ENCODE results near the gene KCNK3.

The KCNK3 gene

GRCh38 chr2:26712486-26713465 is 20.3 kb downstream of the KCNK3 start:
- DNase-seq (ENCODE audit: low read depth) = no peak

DNA sequence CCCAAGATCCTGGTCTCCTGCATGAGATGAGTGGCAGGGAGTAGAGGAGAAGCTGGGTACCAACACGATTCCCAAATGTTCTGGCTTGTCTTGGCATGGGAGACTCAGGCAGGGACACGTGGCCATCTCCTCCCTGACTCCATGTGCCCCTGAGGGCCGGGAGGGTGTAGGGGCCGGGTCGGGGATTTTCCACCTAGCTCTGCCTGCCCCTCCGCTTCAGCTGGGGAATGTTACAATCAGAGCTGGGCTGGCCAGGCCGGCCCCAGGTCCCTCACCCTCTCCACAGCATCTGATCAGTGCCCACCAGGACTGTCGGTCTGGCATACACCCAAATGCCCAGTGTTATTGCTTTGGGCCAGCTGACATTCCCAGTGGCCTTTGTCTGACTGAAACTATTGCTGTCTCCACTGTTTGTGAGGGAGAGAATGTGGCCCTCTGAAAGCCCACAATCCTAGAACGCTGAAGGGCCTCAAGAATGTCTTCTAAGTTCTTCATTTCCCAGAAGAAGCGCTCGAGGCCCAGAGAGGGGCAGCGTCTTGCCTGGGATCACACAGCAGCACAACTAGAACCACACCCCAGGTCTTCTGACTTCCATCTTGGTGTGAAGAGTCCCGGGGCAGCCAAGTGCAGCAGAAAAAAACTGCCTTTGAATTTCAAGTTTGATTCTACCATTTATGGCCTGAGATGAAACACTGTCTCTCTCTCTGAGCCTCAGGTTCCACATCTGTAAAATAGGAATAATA is 23.2 kb downstream of the KCNK3 start:
- DNase-seq (ENCODE audit: low read depth) = no peak

DNA sequence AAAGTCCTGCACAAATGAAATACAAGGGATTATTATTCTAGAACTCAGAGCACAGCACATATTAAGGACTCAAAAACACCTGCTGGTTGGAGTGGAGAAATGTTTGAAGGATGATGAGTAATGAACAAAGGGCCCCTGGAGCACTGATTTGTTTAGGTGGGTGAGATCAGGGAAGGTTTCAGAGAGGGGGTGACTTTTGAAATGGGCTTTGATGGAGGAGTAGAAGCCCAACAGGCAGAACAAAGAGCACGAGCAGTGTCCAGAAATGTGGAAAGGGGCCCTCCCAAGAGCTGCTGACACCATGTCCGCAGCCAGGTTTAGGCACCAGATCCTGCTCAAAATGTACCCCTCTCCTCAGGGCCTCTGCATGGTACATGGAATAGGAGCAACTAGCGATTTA is 23.8 kb downstream of the KCNK3 start:
- DNase-seq (ENCODE audit: low read depth) = no peak

GRCh38 chr2:26716769-26717168 is 24.2 kb downstream of the KCNK3 start:
- no peak for DNase-seq (ENCODE audit: low read depth)

GRCh38 chr2:26717362-26717761 is 24.8 kb downstream of the KCNK3 start:
- DNase-seq (ENCODE audit: low read depth) = no peak

DNA sequence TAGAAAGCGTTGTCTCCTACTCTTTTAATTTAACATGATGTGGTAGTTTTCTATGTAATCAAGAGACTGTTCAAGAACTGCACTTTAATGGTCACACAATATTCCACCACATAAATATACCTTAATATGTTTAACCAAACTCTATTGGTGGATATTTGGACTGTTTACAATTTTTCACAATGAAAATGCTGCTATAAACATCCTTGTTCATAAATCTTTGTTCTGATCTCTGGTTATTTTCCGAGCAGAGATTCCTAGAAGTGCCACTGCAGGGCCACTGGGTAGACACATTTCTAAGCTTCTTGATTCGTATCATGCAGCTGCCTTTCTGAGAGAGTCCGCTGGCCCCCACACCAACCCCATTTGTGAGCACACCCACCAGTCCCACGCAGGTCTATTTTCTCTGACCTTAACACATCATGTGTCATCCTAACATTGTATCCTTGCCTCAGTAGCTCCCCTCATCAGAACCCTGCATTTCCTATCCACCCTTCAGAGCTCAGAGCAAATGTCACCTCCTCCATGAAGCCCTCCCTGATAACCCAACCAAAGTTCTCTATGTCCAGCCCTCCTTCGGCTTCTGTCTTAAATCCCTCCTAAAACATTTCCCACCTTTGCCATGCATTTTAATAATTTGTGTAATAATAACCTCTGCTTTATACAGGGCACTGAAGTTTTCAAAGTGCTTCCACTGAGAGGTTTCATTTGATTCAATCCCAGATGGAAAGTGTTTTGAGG is 26.6 kb downstream of the KCNK3 start:
- DNase-seq (ENCODE audit: low read depth) = no peak

- DNase-seq (ENCODE audit: low read depth) = peak; percentile 23
Measured at GRCh38 chr2:26720322-26721114, 28.0 kb downstream of the KCNK3 start.

DNA sequence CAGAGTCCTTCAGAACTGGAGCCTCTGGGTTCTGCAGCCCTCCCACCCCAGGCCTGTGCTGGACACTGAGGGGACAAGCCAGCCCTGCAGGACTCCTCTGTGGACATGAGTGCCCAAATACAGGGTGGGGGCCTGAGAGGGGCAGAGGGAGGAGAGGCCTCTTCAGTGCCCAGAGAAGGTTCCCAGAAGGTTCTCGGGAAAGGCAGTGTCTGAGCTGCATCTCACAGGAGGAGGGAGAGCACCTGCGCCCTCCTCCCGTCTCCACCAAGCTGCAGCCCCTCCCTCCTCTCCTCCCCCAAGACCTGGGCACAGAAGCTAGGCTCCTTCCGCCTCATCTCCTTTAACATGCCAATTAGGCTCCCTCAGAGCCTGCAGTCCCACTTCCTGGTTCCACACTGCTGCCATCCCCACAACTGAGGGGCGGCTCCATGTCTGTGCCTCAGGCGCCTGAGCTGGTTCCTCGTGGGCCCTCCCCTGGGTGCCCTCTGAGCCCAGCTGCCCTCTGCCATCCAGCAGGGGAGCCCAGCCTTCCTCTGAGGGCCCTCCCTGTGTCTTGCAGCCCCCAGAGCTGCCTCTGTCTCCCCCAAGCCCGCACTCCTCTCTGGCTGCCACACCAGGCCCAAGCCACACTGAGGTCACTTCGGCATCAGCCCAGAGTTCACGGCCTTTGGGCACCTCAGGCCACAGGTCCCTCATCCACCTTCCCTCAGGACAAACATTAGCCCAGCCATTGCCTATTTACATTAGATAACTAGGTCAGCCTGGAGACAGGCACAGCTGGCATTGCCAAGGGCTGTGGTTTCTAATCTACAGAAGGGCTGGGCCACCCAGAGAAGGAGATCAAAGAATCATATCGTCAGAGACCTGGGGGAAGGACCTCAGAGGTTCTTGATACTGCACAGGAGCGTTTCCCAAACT is 28.9 kb downstream of the KCNK3 start:
- no peak for DNase-seq (ENCODE audit: low read depth)

DNA sequence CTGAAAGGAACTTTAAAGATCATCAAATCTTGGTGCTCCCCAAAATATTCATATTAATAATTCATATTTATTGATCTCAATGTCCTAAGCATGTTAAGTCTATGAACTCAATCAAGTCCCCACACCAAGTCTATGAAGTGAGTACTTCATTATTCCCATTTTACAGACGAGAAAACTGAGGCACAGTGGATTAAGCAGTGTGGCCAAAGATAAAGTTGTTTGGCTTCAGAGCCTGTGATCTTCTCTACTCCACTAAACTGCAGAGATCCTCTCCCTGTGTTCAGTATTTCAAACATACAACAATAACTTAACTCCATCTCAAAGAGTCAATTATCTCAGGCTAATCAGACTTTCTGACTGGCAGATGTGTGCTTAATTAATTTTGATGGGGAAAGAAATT is 29.8 kb downstream of the KCNK3 start:
- DNase-seq (ENCODE audit: low read depth) = no peak

DNA sequence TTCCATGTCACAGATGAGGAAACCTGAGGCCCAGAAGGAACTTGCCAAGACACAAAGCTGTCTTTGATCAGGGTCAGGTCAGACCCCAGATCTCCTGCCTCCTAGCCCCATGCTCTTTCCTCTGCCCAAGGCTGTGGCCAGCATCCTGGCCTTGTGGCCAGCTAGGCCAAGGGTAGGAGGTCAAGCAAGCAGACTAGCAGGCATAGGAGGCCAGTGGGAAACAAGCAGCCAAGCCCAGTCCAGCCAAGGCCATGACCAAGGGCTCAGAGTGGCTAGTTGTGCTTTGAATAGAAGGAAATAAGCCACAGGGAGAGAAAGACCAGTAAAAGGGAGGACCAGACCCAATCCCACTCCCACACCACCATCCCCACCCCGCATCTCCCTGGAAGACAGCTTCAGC is 30.4 kb downstream of the KCNK3 start:
- no peak for DNase-seq (ENCODE audit: low read depth)

DNA sequence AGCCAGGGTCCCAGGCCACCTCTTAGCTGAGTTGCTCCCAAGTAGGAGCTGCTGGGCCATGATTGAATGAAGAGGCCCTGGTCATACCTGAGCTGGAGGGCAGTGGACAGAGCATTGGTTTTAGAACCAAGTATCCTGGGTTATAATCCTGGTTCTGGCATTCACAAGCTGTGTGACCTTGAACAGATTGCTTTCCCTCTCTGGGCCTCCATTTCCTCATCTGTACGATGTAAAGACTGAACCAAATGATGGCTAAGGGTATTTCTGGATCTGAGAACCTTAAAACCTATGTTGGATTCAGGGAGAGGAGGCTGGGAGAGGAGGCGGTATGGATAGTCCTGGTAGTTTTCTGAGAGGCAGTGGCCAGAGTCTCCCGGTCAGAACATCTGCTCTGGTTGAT is 31.0 kb downstream of the KCNK3 start:
- DNase-seq (ENCODE audit: low read depth) = no peak

- peak; percentile 50 for DNase-seq (ENCODE audit: low read depth)
Measured at GRCh38 chr2:26723991-26724750, 31.6 kb downstream of the KCNK3 start.

GRCh38 chr2:26724784-26725520 is 32.4 kb downstream of the KCNK3 start:
- no peak for DNase-seq (ENCODE audit: low read depth)

DNA sequence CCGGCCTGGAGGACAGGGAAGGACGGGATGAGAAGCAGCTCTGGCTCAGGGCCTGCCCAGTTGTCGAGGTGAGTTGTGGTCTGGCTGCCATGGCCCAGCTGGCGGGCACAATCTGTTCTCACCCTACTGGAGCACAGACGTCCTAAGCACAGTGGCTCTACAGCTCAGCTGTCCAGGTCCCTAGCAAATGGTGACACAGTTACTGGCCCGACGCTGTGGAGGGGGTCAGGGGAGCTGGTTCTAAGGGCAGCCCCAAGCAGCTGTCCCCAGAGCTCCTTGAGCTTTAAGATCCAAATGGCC is 32.9 kb downstream of the KCNK3 start:
- DNase-seq (ENCODE audit: low read depth) = no peak

- no peak for DNase-seq (ENCODE audit: low read depth)
Measured at GRCh38 chr2:26726228-26726627, 33.7 kb downstream of the KCNK3 start.

GRCh38 chr2:26727641-26728561 is 35.4 kb downstream of the KCNK3 start:
- DNase-seq (ENCODE audit: low read depth) = no peak

- no peak for DNase-seq (ENCODE audit: low read depth)
Measured at GRCh38 chr2:26729311-26729710, 36.8 kb downstream of the KCNK3 start.

All from GM04503 (cell line).